ENCODE data around the gene KIRREL3. TPM values are rescaled to one million over a fixed set of nuclear protein-coding genes. Genes with fewer than 3 reads are reported as not detected.

KIRREL3 gene
- total RNA-seq, 2 experiments from 2014 or later = not detected

GRCh38 chr11:126414615-126415014 is 586.0 kb downstream of the KIRREL3 start:
- no peak overlapping the region for H3K27ac Mint-ChIP-seq
- intact Hi-C loops (cut with DNase I, micrococcal nuclease) = no loop called here
- no peak for DNase-seq
- no peaks in the 10 kb centered on the region for H3K27me3 Mint-ChIP-seq
- Histone ChIP-seq H3K27me3 (ENCODE audit: control insufficient read depth in 1 of 2, insufficient read depth in 2 of 2, low read length in 2 of 2) (no peaks in the 10 kb centered on the region), H3K4me1 (ENCODE audit: insufficient read depth, low read length) (peaks cover 11% of the 10 kb centered on the region), H3K36me3 (ENCODE audit: insufficient read depth, low read length) (no peaks in the 10 kb centered on the region), H3K27ac (ENCODE audit: low read depth in 1 of 2, low read length in 2 of 2) (no peak overlapping the region), H3K4me3 (ENCODE audit: low read length) (no peak overlapping the region), H3K9me3 (ENCODE audit: control insufficient read depth in 1 of 2, insufficient read depth in 1 of 2, low read length in 2 of 2) (no peaks in the 10 kb centered on the region)
- no peak overlapping the region for H3K4me3 Mint-ChIP-seq
- no peak for TF ChIP-seq CTCF (IDR thresholded peaks at IDR 0.05)
- no peaks in the 10 kb centered on the region for H3K36me3 Mint-ChIP-seq (ENCODE audit: low read depth)
- CTCF ChIA-PET = no interaction called here
- peaks cover 6% of the 10 kb centered on the region for H3K4me1 Mint-ChIP-seq (ENCODE audit: low read depth)
- H3K9me3 Mint-ChIP-seq = no peaks in the 10 kb centered on the region
- no peak for ATAC-seq (ENCODE audit: poor library complexity)
- POLR2A ChIA-PET = no interaction called here

- no peak overlapping the region for H3K27ac Mint-ChIP-seq
These were observed 586.6 kb downstream of the KIRREL3 start for GRCh38 chr11:126413843-126414405.

GRCh38 chr11:126413426-126413825 is 587.1 kb downstream of the KIRREL3 start:
- Mint-ChIP-seq H3K9me3 (no peaks in the 10 kb centered on the region), H3K27ac (no peak overlapping the region), H3K27me3 (no peaks in the 10 kb centered on the region), H3K4me3 (no peak overlapping the region), H3K4me1 (ENCODE audit: low read depth) (peaks cover 6% of the 10 kb centered on the region), H3K36me3 (ENCODE audit: low read depth) (no peaks in the 10 kb centered on the region)
- no peak for DNase-seq
- POLR2A ChIA-PET = no interaction called here
- H3K27ac ChIP-seq (ENCODE audit: low read depth in 1 of 2, low read length in 2 of 2) = no peak overlapping the region
- H3K36me3 ChIP-seq (ENCODE audit: insufficient read depth, low read length) = no peaks in the 10 kb centered on the region
- CTCF ChIA-PET = no interaction called here
- no peak for ATAC-seq (ENCODE audit: poor library complexity)
- H3K4me1 ChIP-seq (ENCODE audit: insufficient read depth, low read length) = peaks cover 11% of the 10 kb centered on the region
- no peak overlapping the region for H3K4me3 ChIP-seq (ENCODE audit: low read length)
- TF ChIP-seq CTCF (IDR thresholded peaks at IDR 0.05) = no peak
- intact Hi-C loops (cut with DNase I, micrococcal nuclease) = no loop called here
- no peaks in the 10 kb centered on the region for H3K9me3 ChIP-seq (ENCODE audit: control insufficient read depth in 1 of 2, insufficient read depth in 1 of 2, low read length in 2 of 2)
- H3K27me3 ChIP-seq (ENCODE audit: control insufficient read depth in 1 of 2, insufficient read depth in 2 of 2, low read length in 2 of 2) = no peaks in the 10 kb centered on the region

More at GRCh38 chr11:126413843-126414405, 586.6 kb downstream of the KIRREL3 start:
- intact Hi-C loops (cut with DNase I, micrococcal nuclease) = no loop called here
- no peaks in the 10 kb centered on the region for H3K36me3 ChIP-seq (ENCODE audit: insufficient read depth, low read length)
- ATAC-seq (ENCODE audit: poor library complexity) (no peak), DNase-seq (no peak)
- H3K9me3 Mint-ChIP-seq = no peaks in the 10 kb centered on the region
- no peak overlapping the region for H3K4me3 Mint-ChIP-seq
- H3K4me1 ChIP-seq (ENCODE audit: insufficient read depth, low read length) = peaks cover 11% of the 10 kb centered on the region
- no peak overlapping the region for H3K4me3 ChIP-seq (ENCODE audit: low read length)
- TF ChIP-seq CTCF (IDR thresholded peaks at IDR 0.05) = no peak
- H3K27me3 Mint-ChIP-seq = no peaks in the 10 kb centered on the region
- POLR2A ChIA-PET = no interaction called here
- no peaks in the 10 kb centered on the region for H3K9me3 ChIP-seq (ENCODE audit: control insufficient read depth in 1 of 2, insufficient read depth in 1 of 2, low read length in 2 of 2)
- no peak overlapping the region for H3K27ac ChIP-seq (ENCODE audit: low read depth in 1 of 2, low read length in 2 of 2)
- CTCF ChIA-PET = no interaction called here
- no peaks in the 10 kb centered on the region for H3K36me3 Mint-ChIP-seq (ENCODE audit: low read depth)
- H3K27me3 ChIP-seq (ENCODE audit: control insufficient read depth in 1 of 2, insufficient read depth in 2 of 2, low read length in 2 of 2) = no peaks in the 10 kb centered on the region
- peaks cover 6% of the 10 kb centered on the region for H3K4me1 Mint-ChIP-seq (ENCODE audit: low read depth)

Data from CD4-positive, alpha-beta T cell (primary cell).